HepG2 (cell line): Measurements from ENCODE around the gene ARHGEF16. TPM values are rescaled to one million over a fixed set of nuclear protein-coding genes. Genes with fewer than 3 reads are reported as not detected.

Source experiments
- ATAC-seq: fragments of 200-7000 bp; cut with Tn5 transposase; 3 replicates; pipeline ENCODE4 v1.9.1; 2020; ENCODE audit warnings: mild to moderate bottlenecking, moderate library complexity
- BruUV-seq: library from RNA; stranded (reverse); fragments of 400-500 nt; replicated peaks from 2 replicates; lab custom pipeline; 2021; lab: Mats Ljungman, UMichigan
- CTCF ChIA-PET: fragments of 300-600 bp; formaldehyde crosslinking; extraction: SDS; loops from one replicate; lab custom pipeline; 2021; ENCODE audit warnings: low total read pairs, inconsistent platforms, low intra/inter-chr PET ratio; lab: Yijun Ruan, JAX
- POLR2A ChIA-PET: fragments of 350-600 bp; sonication (Branson Sonifier 250); formaldehyde crosslinking; loops from one replicate; lab custom pipeline; 2020; ENCODE audit warnings: antibody characterized with exemption, inconsistent platforms; lab: Yijun Ruan, JAX
- DNase-seq: peaks from one replicate; pipeline ENCODE4 v3.0.0-alpha.2; 2015; ENCODE audit warnings: low spot score
- FAIRE-seq: peaks from 3 replicates; lab custom pipeline; 2011; peaks lifted over from hg19 to GRCh38; lab: Jason Lieb, UNC
- H2AFZ ChIP-seq: one replicate; pipeline ENCODE4 v1.6.1; 2011; ENCODE audit warnings: low read length, inconsistent platforms
- H3K27ac ChIP-seq: fragments of 300-600 bp; 3 replicates; pipeline ENCODE4 v1.8.0; 2011; ENCODE audit warnings: mixed run types, mild to moderate bottlenecking, mixed read lengths, low read length, inconsistent platforms; ENCODE audit not compliant: insufficient read depth; ENCODE audit errors: extremely low read length
- H3K27me3 ChIP-seq, 2 experiments: fragments of 200-600 bp in 1 of 2; 2 replicates in 1 of 2; 3 replicates in 1 of 2; pipeline versions ENCODE4 v1.6.0 to v1.8.0; 2011; ENCODE audit warnings: low read length in 2 of 2, mild to moderate bottlenecking in 2 of 2, moderate library complexity in 2 of 2, inconsistent platforms in 1 of 2; ENCODE audit not compliant: insufficient read depth in 2 of 2, control insufficient read depth in 1 of 2
- H3K36me3 ChIP-seq, 2 experiments: fragments of 200-600 bp in 1 of 2; replicated peaks in 1 of 2; 2 replicates in 1 of 2; 3 replicates in 1 of 2; pipeline versions ENCODE4 v1.5.1 to v1.8.0; 2011; ENCODE audit warnings: low read length in 2 of 2, inconsistent platforms in 1 of 2; ENCODE audit not compliant: insufficient read depth in 2 of 2, control insufficient read depth in 1 of 2
- H3K4me1 ChIP-seq: 2 replicates; pipeline ENCODE4 v1.5.1; 2012; ENCODE audit warnings: low read length, inconsistent platforms; ENCODE audit not compliant: insufficient read depth
- H3K4me2 ChIP-seq: 2 replicates; pipeline ENCODE4 v1.6.0; 2011; ENCODE audit warnings: low read depth, low read length, inconsistent platforms
- H3K4me3 ChIP-seq, 3 experiments: fragments of 200-600 bp in 1 of 3; sonication (generic), shearing (Covaris generic) in 1 of 3; replicated peaks in 1 of 3; 2 replicates each; pipeline ENCODE4 v1.5.1; 2011 to 2016; ENCODE audit warnings: low read length in 3 of 3, inconsistent platforms in 2 of 3, low read depth in 2 of 3, mild to moderate bottlenecking in 2 of 3, control low read depth in 1 of 3, mixed read lengths in 1 of 3; ENCODE audit not compliant: insufficient read depth in 1 of 3
- H3K79me2 ChIP-seq: one replicate; pipeline ENCODE4 v1.6.1; 2011; ENCODE audit warnings: low read length, inconsistent platforms; ENCODE audit not compliant: insufficient read depth
- H3K9ac ChIP-seq: 2 replicates; pipeline ENCODE4 v1.6.0; 2011; ENCODE audit warnings: mild to moderate bottlenecking, low read depth, low read length, inconsistent platforms; ENCODE audit not compliant: insufficient read depth
- H3K9me3 ChIP-seq: 2 replicates; pipeline ENCODE4 v1.5.1; 2012; ENCODE audit warnings: mild to moderate bottlenecking, low read length
- H4K20me1 ChIP-seq: 2 replicates; pipeline ENCODE4 v1.6.0; 2011; ENCODE audit warnings: inconsistent platforms, mild to moderate bottlenecking, low read length, moderate library complexity; ENCODE audit not compliant: insufficient read depth
- ARNT2 ChIP-seq: sonication (generic); formaldehyde crosslinking; IDR thresholded peaks from 2 replicates; pipeline ENCODE4 v1.8.0; 2022; ENCODE audit warnings: mild to moderate bottlenecking, low read depth, missing genetic modification reagents, moderate library complexity
- EEA1 ChIP-seq: sonication (generic); formaldehyde crosslinking; IDR thresholded peaks from 2 replicates; pipeline ENCODE4 v1.5.1; 2020; ENCODE audit warnings: mild to moderate bottlenecking, missing genetic modification reagents, borderline replicate concordance
- FOXA3 ChIP-seq: IDR thresholded peaks from 2 replicates; pipeline ENCODE4 v1.6.1; 2016; ENCODE audit warnings: missing genetic modification reagents, missing compliant biosample characterization
- HNF4A ChIP-seq: sonication (generic); formaldehyde crosslinking; IDR thresholded peaks from 2 replicates; pipeline ENCODE4 v1.4.0; 2020; ENCODE audit warnings: missing genetic modification reagents
- JUN ChIP-seq: sonication (generic); formaldehyde crosslinking; IDR thresholded peaks from 2 replicates; pipeline ENCODE4 v1.4.0; 2020; ENCODE audit warnings: mild to moderate bottlenecking, missing genetic modification reagents
- KLF12 ChIP-seq: sonication (generic); formaldehyde crosslinking; IDR thresholded peaks from 2 replicates; pipeline ENCODE4 v1.4.0; 2020; ENCODE audit warnings: missing genetic modification reagents, borderline replicate concordance
- MYC ChIP-seq: sonication (generic); formaldehyde crosslinking; IDR thresholded peaks from 2 replicates; pipeline ENCODE4 v1.9.0; 2021; ENCODE audit warnings: missing genetic modification reagents, borderline replicate concordance
- RFXAP ChIP-seq: sonication (generic); formaldehyde crosslinking; IDR thresholded peaks from 2 replicates; pipeline ENCODE4 v1.4.0; 2020; ENCODE audit warnings: missing genetic modification reagents, borderline replicate concordance
- SPEN ChIP-seq: sonication (generic); formaldehyde crosslinking; IDR thresholded peaks from 2 replicates; pipeline ENCODE4 v1.5.1; 2020; ENCODE audit warnings: low read depth, mild to moderate bottlenecking, missing genetic modification reagents
- THRA ChIP-seq: sonication (generic); formaldehyde crosslinking; IDR thresholded peaks from 2 replicates; pipeline ENCODE4 v1.4.0; 2020; ENCODE audit warnings: missing genetic modification reagents, borderline replicate concordance
- ZNF235 ChIP-seq: sonication (generic); formaldehyde crosslinking; IDR thresholded peaks from 2 replicates; pipeline ENCODE4 v1.8.1; 2023; ENCODE audit warnings: mild to moderate bottlenecking, missing genetic modification reagents, borderline replicate concordance
- ZNF552 ChIP-seq: sonication (generic); formaldehyde crosslinking; IDR thresholded peaks from 2 replicates; pipeline ENCODE4 v1.9.0; 2022; ENCODE audit warnings: missing genetic modification reagents, mild to moderate bottlenecking, borderline replicate concordance
- ZNF674 ChIP-seq: sonication (generic); formaldehyde crosslinking; IDR thresholded peaks from 2 replicates; pipeline ENCODE4 v1.5.0; 2020; ENCODE audit warnings: low read depth, mild to moderate bottlenecking, missing genetic modification reagents
- ZSCAN25 ChIP-seq: sonication (generic); formaldehyde crosslinking; IDR thresholded peaks from 2 replicates; pipeline ENCODE4 v1.8.0; 2022; ENCODE audit warnings: mild to moderate bottlenecking, missing genetic modification reagents
- WGBS: methylation state at CpG from one replicate; pipeline ENCODE4 v1.1.6; 2017; ENCODE audit warnings: low lambda C conversion rate; 5-methylcytosine and 5-hydroxymethylcytosine counted together
- in situ Hi-C: cut with HindIII; loops from 2 replicates; pipeline ENCODE4 v1.10.0; 2017; ENCODE audit warnings: low pct_unique_long_range_greater_than_20kb; ENCODE audit not compliant: extremely low pct_ligation_motif_present
- intact Hi-C: fragments of 100-400 bp; cut with micrococcal nuclease; formaldehyde crosslinking; loops from one replicate; pipeline ENCODE4 v1.10.0; 2022; ENCODE audit not compliant: unreplicated experiment
- polyA plus RNA-seq, 8 experiments: library from polyadenylated mRNA; depleted of rRNA in 3 of 8; stranded (reverse) in 7 of 8; unstranded in 1 of 8; fragments of >200 nt; fragmentation: Illumina TruSeq in 4 of 8; extraction: Trizol in 4 of 8; gene quantifications; 2 replicates each; pipeline versions ENCODE4 v1.2.1 to v1.2.3, GENCODE V29; 2011 to 2016; ENCODE audit warnings: low read depth in 4 of 8, missing spikeins in 1 of 8, mixed read lengths in 1 of 8; ENCODE audit not compliant: insufficient read depth in 1 of 8
- total RNA-seq, 5 experiments: library from RNA; depleted of rRNA; stranded (reverse); fragments of >200 nt; fragmentation: Illumina TruSeq; extraction: Trizol; gene quantifications; 2 replicates each; pipeline ENCODE4 v1.2.3, GENCODE V29; 2016; ENCODE audit warnings: low read depth in 1 of 5
- TF ChIP-seq, protein P1 (sequence below): sonication (generic); formaldehyde crosslinking; IDR thresholded peaks from 2 replicates; pipeline ENCODE4 v1.8.1; 2023; ENCODE audit warnings: mild to moderate bottlenecking, moderate library complexity, missing genetic modification reagents
- TF ChIP-seq, protein P2 (sequence below): sonication (generic); formaldehyde crosslinking; IDR thresholded peaks from 2 replicates; pipeline ENCODE4 v1.4.0; 2020; ENCODE audit warnings: missing genetic modification reagents, borderline replicate concordance
- TF ChIP-seq, protein P3 (sequence below): sonication (generic); formaldehyde crosslinking; conservative IDR thresholded peaks from 2 replicates; pipeline ENCODE4 v1.8.0; 2022; ENCODE audit warnings: low read depth, missing genetic modification reagents

Gene ARHGEF16
- total and polyA plus RNA-seq, 2 of the 13 experiments (the other 11 are each of a cell fraction or from before 2014, with no cell fraction given): 20.3 to 39.9 TPM

- ChIA-PET CTCF (interaction anchor here (1.1 kb wide), 1 partner anchor 27 kb away, joined by 3 read pairs; no protein-coding TSS in a partner anchor), POLR2A (interaction anchor here (1.3 to 3.6 kb wide), 3 partner anchors 9 to 27 kb away, joined by 4 to 20 read pairs (median 19); no protein-coding TSS in a partner anchor)
- WGBS: 15% methylated on average over 8 of the region's 21 CpGs
- H3K79me2 ChIP-seq: no peaks in the 10 kb centered on the region
- H3K36me3 ChIP-seq: peaks cover 8 to 14% of the 10 kb centered on the region in 2 experiments; a peak in 3 of 5 replicates
- no peaks in the 10 kb centered on the region for H3K9me3 ChIP-seq
- 0 out of 2 replicates have a peak overlapping the region, but pooled peaks have one; percentile 18 for H3K9ac ChIP-seq
- DNase-seq: peak; percentile 30
- no peaks in the 10 kb centered on the region for H4K20me1 ChIP-seq
- H3K27me3 ChIP-seq: no peaks in the 10 kb centered on the region
- BruUV-seq: no TSS peak
- in situ Hi-C loops: loop anchor here (5.0 kb wide), 2 partner anchors 38 to 142 kb away; no protein-coding TSS in a partner anchor
- H3K4me1 ChIP-seq: peaks cover 40% of the 10 kb centered on the region
- H3K4me2 ChIP-seq: no peak overlapping the region; the same call in 1 of the 2 replicates
- no peak for FAIRE-seq
- no peak overlapping the region for H2AFZ ChIP-seq
- ATAC-seq: peak; percentile 47
- intact Hi-C loops: no loop called here
- peak overlapping the region; percentile 58 for H3K27ac ChIP-seq
- H3K4me3 ChIP-seq: no peak overlapping the region
- TF ChIP-seq EEA1 (no peak), ZNF552 (CRISPR knock-in tag) (no peak), ARNT2 (CRISPR knock-in tag) (no peak), THRA (no peak), KLF12 (CRISPR knock-in tag) (no peak), ZSCAN25 (CRISPR knock-in tag) (peak; percentile 51; the same call in 1 of the 2 replicates), FOXA3 (CRISPR knock-in tag) (no peak), MYC (CRISPR knock-in tag) (peak; percentile 57; the same call in 1 of the 2 replicates), SPEN (CRISPR knock-in tag) (peak; percentile 51; the same call in 1 of the 2 replicates), ZNF235 (no peak), HNF4A (CRISPR knock-in tag) (peak; percentile 87), ZNF674 (CRISPR knock-in tag) (no peak), RFXAP (no peak), JUN (no peak)
- TF ChIP-seq, protein P1, sequence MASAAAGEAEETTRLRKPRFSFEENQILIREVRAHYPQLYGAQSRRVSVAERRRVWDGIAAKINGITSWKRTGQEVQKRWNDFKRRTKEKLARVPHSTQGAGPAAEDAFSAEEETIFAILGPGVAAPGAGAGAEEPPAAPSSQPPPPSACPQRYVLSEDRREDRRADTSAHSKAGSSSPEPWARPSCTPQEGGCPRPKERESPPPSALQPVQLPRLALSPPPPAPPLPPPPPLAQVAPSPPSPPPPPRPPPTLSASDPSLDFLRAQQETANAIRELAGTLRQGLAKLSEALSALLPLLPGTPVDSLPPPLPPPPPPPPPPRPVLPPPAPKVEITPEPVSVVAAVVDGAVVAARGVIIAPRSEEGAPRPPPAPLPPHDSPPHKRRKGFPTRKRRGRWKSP (CRISPR knock-in tag): no peak
- TF ChIP-seq, protein P2, sequence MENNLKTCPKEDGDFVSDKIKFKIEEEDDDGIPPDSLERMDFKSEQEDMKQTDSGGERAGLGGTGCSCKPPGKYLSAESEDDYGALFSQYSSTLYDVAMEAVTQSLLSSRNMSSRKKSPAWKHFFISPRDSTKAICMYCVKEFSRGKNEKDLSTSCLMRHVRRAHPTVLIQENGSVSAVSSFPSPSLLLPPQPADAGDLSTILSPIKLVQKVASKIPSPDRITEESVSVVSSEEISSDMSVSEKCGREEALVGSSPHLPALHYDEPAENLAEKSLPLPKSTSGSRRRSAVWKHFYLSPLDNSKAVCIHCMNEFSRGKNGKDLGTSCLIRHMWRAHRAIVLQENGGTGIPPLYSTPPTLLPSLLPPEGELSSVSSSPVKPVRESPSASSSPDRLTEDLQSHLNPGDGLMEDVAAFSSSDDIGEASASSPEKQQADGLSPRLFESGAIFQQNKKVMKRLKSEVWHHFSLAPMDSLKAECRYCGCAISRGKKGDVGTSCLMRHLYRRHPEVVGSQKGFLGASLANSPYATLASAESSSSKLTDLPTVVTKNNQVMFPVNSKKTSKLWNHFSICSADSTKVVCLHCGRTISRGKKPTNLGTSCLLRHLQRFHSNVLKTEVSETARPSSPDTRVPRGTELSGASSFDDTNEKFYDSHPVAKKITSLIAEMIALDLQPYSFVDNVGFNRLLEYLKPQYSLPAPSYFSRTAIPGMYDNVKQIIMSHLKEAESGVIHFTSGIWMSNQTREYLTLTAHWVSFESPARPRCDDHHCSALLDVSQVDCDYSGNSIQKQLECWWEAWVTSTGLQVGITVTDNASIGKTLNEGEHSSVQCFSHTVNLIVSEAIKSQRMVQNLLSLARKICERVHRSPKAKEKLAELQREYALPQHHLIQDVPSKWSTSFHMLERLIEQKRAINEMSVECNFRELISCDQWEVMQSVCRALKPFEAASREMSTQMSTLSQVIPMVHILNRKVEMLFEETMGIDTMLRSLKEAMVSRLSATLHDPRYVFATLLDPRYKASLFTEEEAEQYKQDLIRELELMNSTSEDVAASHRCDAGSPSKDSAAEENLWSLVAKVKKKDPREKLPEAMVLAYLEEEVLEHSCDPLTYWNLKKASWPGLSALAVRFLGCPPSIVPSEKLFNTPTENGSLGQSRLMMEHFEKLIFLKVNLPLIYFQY (CRISPR knock-in tag): no peak
- TF ChIP-seq, protein P3, sequence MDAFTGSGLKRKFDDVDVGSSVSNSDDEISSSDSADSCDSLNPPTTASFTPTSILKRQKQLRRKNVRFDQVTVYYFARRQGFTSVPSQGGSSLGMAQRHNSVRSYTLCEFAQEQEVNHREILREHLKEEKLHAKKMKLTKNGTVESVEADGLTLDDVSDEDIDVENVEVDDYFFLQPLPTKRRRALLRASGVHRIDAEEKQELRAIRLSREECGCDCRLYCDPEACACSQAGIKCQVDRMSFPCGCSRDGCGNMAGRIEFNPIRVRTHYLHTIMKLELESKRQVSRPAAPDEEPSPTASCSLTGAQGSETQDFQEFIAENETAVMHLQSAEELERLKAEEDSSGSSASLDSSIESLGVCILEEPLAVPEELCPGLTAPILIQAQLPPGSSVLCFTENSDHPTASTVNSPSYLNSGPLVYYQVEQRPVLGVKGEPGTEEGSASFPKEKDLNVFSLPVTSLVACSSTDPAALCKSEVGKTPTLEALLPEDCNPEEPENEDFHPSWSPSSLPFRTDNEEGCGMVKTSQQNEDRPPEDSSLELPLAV (CRISPR knock-in tag): no peak
These were observed 25.9 kb downstream of the ARHGEF16 start for GRCh38 chr1:3480369-3480719.
